Measurements from ENCODE around the gene OTUD6A. TPM values are rescaled to one million over a fixed set of nuclear protein-coding genes. Genes with fewer than 3 reads are reported as not detected.

Gene OTUD6A
- total and polyA plus RNA-seq, 2 donors from 2014 or later = not detected

DNA sequence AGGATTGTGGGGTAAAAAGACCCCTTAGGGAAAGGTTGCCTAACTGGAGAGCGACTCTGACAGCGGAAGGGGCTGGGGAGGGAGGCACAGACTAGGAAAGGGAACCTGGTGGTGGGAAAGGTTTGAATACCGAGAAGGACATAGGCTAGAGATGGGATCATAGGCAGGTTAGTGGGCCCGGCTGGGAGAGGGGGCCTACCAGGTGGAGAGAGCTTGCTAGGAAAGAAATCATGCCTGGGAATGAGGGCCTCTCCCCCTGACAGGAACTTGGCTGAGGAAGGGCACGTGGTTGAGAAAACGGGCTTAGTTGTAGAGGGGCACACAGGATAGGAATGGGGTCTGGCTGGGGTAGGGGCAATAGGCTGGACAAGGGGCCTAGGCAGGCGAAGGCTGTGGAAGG is 4.4 kb downstream of the OTUD6A start:
- Histone ChIP-seq H3K9ac (ENCODE audit: low read length in 3 of 3) (no peak overlapping the region), H3K9me3 (ENCODE audit: control insufficient read depth in 2 of 3, insufficient read depth in 1 of 3, low read length in 3 of 3) (no peaks in the 10 kb centered on the region), H3K4me3 (ENCODE audit: low read length in 3 of 3) (no peak overlapping the region), H3K4me1 (ENCODE audit: control insufficient read depth in 2 of 3, insufficient read depth in 2 of 3, low read depth in 1 of 3, low read length in 3 of 3) (no peaks in the 10 kb centered on the region), H3K27ac (ENCODE audit: low read depth in 2 of 2, low read length in 2 of 2) (no peak overlapping the region), H3K27me3 (ENCODE audit: control insufficient read depth, insufficient read depth, low read length) (no peaks in the 10 kb centered on the region), H3K36me3 (ENCODE audit: control insufficient read depth in 2 of 3, insufficient read depth in 3 of 3, low read length in 3 of 3) (no peaks in the 10 kb centered on the region)
- intact Hi-C loops (cut with DNase I) = no loop called here
- DNase-seq = no peak
- TF ChIP-seq, protein P1, sequence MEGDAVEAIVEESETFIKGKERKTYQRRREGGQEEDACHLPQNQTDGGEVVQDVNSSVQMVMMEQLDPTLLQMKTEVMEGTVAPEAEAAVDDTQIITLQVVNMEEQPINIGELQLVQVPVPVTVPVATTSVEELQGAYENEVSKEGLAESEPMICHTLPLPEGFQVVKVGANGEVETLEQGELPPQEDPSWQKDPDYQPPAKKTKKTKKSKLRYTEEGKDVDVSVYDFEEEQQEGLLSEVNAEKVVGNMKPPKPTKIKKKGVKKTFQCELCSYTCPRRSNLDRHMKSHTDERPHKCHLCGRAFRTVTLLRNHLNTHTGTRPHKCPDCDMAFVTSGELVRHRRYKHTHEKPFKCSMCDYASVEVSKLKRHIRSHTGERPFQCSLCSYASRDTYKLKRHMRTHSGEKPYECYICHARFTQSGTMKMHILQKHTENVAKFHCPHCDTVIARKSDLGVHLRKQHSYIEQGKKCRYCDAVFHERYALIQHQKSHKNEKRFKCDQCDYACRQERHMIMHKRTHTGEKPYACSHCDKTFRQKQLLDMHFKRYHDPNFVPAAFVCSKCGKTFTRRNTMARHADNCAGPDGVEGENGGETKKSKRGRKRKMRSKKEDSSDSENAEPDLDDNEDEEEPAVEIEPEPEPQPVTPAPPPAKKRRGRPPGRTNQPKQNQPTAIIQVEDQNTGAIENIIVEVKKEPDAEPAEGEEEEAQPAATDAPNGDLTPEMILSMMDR (IDR thresholded peaks at IDR 0.05; ENCODE audit: borderline replicate concordance, extremely low read depth, insufficient read depth) = no peak
- no peak for FAIRE-seq

DNA sequence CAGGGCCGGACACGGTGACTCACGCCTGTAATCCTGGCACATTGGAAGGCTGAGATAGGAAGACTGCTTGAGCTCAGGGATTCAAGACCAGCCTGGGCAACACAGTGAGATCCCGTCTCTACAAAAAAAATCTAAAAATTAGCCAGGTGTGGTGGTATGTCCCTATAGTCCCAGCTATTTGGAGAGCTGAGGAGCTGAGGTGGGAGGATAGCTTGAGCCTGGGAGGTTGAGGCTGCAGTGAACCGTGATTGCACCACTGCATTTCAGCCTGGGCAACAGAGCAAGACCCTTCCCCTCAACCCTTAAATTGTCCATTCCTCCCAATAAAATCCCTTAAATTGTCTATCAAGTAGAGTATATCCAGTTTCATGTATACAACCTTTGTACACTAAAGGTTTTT is 17.0 kb downstream of the OTUD6A start:
- FAIRE-seq (no peak), DNase-seq (no peak)
- Histone ChIP-seq H3K9me3 (ENCODE audit: control insufficient read depth in 2 of 3, insufficient read depth in 1 of 3, low read length in 3 of 3) (no peaks in the 10 kb centered on the region), H3K4me3 (ENCODE audit: low read length in 3 of 3) (no peak overlapping the region), H3K36me3 (ENCODE audit: control insufficient read depth in 2 of 3, insufficient read depth in 3 of 3, low read length in 3 of 3) (no peaks in the 10 kb centered on the region), H3K9ac (ENCODE audit: low read length in 3 of 3) (no peak overlapping the region), H3K4me1 (ENCODE audit: control insufficient read depth in 2 of 3, insufficient read depth in 2 of 3, low read depth in 1 of 3, low read length in 3 of 3) (no peaks in the 10 kb centered on the region), H3K27me3 (ENCODE audit: control insufficient read depth, insufficient read depth, low read length) (no peaks in the 10 kb centered on the region), H3K27ac (ENCODE audit: low read depth in 2 of 2, low read length in 2 of 2) (no peak overlapping the region)
- TF ChIP-seq, protein P1 (IDR thresholded peaks at IDR 0.05; ENCODE audit: borderline replicate concordance, extremely low read depth, insufficient read depth) = no peak
- intact Hi-C loops (cut with DNase I) = no loop called here

DNA sequence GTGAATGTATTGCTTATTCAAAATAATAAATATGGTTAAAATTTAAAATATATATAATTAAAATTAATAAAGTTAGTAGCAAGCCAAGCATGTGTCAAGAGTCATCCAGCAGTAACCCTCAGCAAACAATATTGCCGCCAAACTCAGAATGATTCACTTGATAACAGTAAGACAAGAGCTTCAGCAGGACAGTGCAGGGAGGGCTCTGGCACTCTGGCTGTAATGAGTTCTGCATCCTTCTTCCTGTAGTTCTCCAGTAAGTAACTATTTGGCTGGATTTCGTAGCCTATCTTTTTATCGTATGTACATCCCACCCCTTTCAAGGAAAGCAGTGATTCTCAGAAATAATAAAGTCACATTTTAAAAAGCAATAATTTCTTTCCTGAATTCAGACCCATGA is 17.6 kb downstream of the OTUD6A start:
- intact Hi-C loops (cut with DNase I) = no loop called here
- FAIRE-seq = no peak
- H3K4me3 ChIP-seq (ENCODE audit: low read length in 3 of 3) = no peak overlapping the region

More for the DNA sequence above, 17.6 kb downstream of the OTUD6A start:
- DNase-seq = no peak
- H3K9me3 ChIP-seq (ENCODE audit: control insufficient read depth in 2 of 3, insufficient read depth in 1 of 3, low read length in 3 of 3) = no peaks in the 10 kb centered on the region
- H3K4me1 ChIP-seq (ENCODE audit: control insufficient read depth in 2 of 3, insufficient read depth in 2 of 3, low read depth in 1 of 3, low read length in 3 of 3) = no peaks in the 10 kb centered on the region
- no peak overlapping the region for H3K9ac ChIP-seq (ENCODE audit: low read length in 3 of 3)
- no peaks in the 10 kb centered on the region for H3K36me3 ChIP-seq (ENCODE audit: control insufficient read depth in 2 of 3, insufficient read depth in 3 of 3, low read length in 3 of 3)
- no peaks in the 10 kb centered on the region for H3K27me3 ChIP-seq (ENCODE audit: control insufficient read depth, insufficient read depth, low read length)
- TF ChIP-seq, protein P1 (IDR thresholded peaks at IDR 0.05; ENCODE audit: borderline replicate concordance, extremely low read depth, insufficient read depth) = no peak
- H3K27ac ChIP-seq (ENCODE audit: low read depth in 2 of 2, low read length in 2 of 2) = no peak overlapping the region
